H9 (cell line): Measurements from ENCODE around the gene PUM2. TPM values are rescaled to one million over a fixed set of nuclear protein-coding genes. Genes with fewer than 3 reads are reported as not detected.

Experiments
- DNase-seq: peaks from one replicate; pipeline ENCODE4 v3.0.0-alpha.2; 2017
- H2AFZ ChIP-seq: one replicate; pipeline ENCODE4 v1.6.1; 2013; ENCODE audit warnings: mild to moderate bottlenecking, low read length, control low read depth, moderate library complexity
- H2AK5ac ChIP-seq: 2 replicates; pipeline ENCODE4 v1.6.1; 2013; ENCODE audit warnings: low read length, control low read depth, mixed read lengths; ENCODE audit not compliant: insufficient read length
- H2BK120ac ChIP-seq: one replicate; pipeline ENCODE4 v1.6.1; 2013; ENCODE audit warnings: low read depth, mild to moderate bottlenecking, low read length, control low read depth, inconsistent platforms; ENCODE audit not compliant: poor library complexity, severe bottlenecking
- H2BK12ac ChIP-seq: 2 replicates; pipeline ENCODE4 v1.6.1; 2013; ENCODE audit warnings: low read length, control low read depth, mixed read lengths, low read depth; ENCODE audit not compliant: insufficient read length
- H2BK15ac ChIP-seq: 2 replicates; pipeline ENCODE4 v1.6.1; 2013; ENCODE audit warnings: low read depth, low read length, control low read depth
- H2BK20ac ChIP-seq: one replicate; pipeline ENCODE4 v1.6.1; 2013; ENCODE audit warnings: low read depth, mild to moderate bottlenecking, low read length, control low read depth, inconsistent platforms; ENCODE audit not compliant: poor library complexity, severe bottlenecking
- H2BK5ac ChIP-seq: 2 replicates; pipeline ENCODE4 v1.6.1; 2013; ENCODE audit warnings: low read length, control low read depth, mixed read lengths; ENCODE audit not compliant: insufficient read length
- H3K14ac ChIP-seq: 2 replicates; pipeline ENCODE4 v1.6.1; 2013; ENCODE audit warnings: low read length, control low read depth; ENCODE audit not compliant: insufficient read depth
- H3K18ac ChIP-seq: 2 replicates; pipeline ENCODE4 v1.6.1; 2013; ENCODE audit warnings: low read depth, mild to moderate bottlenecking, mixed read lengths, low read length, control low read depth; ENCODE audit not compliant: insufficient read length
- H3K23ac ChIP-seq: 2 replicates; pipeline ENCODE4 v1.6.1; 2013; ENCODE audit warnings: low read length, control low read depth, mixed read lengths, low read depth; ENCODE audit not compliant: insufficient read length
- H3K23me2 ChIP-seq: 2 replicates; pipeline ENCODE4 v1.6.1; 2013; ENCODE audit warnings: low read depth, mild to moderate bottlenecking, mixed read lengths, low read length, control low read depth; ENCODE audit not compliant: insufficient read length, poor library complexity, severe bottlenecking
- H3K27ac ChIP-seq: 2 replicates; pipeline ENCODE4 v1.5.1; 2013; ENCODE audit warnings: low read length, control low read depth, mixed read lengths, low read depth; ENCODE audit not compliant: insufficient read length
- H3K27me3 ChIP-seq: 2 replicates; pipeline ENCODE4 v1.6.1; 2013; ENCODE audit warnings: low read length, control low read depth, inconsistent platforms; ENCODE audit not compliant: insufficient read depth
- H3K4ac ChIP-seq: 2 replicates; pipeline ENCODE4 v1.6.1; 2013; ENCODE audit warnings: low read depth, mild to moderate bottlenecking, control low read depth, inconsistent platforms, low read length, moderate library complexity
- H3K4me1 ChIP-seq: 2 replicates; pipeline ENCODE4 v1.6.1; 2013; ENCODE audit warnings: low read length, control low read depth, inconsistent platforms; ENCODE audit not compliant: insufficient read depth
- H3K4me2 ChIP-seq: 2 replicates; pipeline ENCODE4 v1.6.1; 2013; ENCODE audit warnings: low read length, control low read depth, mixed read lengths; ENCODE audit not compliant: insufficient read length, insufficient read depth
- H3K56ac ChIP-seq: 2 replicates; pipeline ENCODE4 v1.6.1; 2013; ENCODE audit warnings: low read depth, mild to moderate bottlenecking, mixed read lengths, low read length, control low read depth; ENCODE audit not compliant: insufficient read length
- H3K79me1 ChIP-seq: 2 replicates; pipeline ENCODE4 v1.6.1; 2013; ENCODE audit warnings: low read depth, mild to moderate bottlenecking, moderate library complexity, low read length, control low read depth, inconsistent platforms; ENCODE audit not compliant: insufficient read depth, poor library complexity, severe bottlenecking
- H3K79me2 ChIP-seq: 2 replicates; pipeline ENCODE4 v1.6.1; 2013; ENCODE audit warnings: low read length, control low read depth, inconsistent platforms; ENCODE audit not compliant: insufficient read depth
- H3K9ac ChIP-seq: 2 replicates; pipeline ENCODE4 v1.6.1; 2013; ENCODE audit warnings: low read length, control low read depth, mixed read lengths; ENCODE audit not compliant: insufficient read length; ENCODE audit errors: extremely low read depth
- H3K9me3 ChIP-seq: one replicate; pipeline ENCODE4 v1.6.1; 2013; ENCODE audit warnings: low read depth, low read length, inconsistent platforms; ENCODE audit not compliant: control insufficient read depth
- H3T11ph ChIP-seq: one replicate; pipeline ENCODE4 v1.6.1; 2013; ENCODE audit warnings: mild to moderate bottlenecking, low read length, control low read depth, inconsistent platforms
- H4K20me1 ChIP-seq: one replicate; pipeline ENCODE4 v1.6.1; 2013; ENCODE audit not compliant: control insufficient read depth, insufficient read length, insufficient read depth
- H4K5ac ChIP-seq: 2 replicates; pipeline ENCODE4 v1.6.1; 2013; ENCODE audit warnings: low read depth, mild to moderate bottlenecking, mixed read lengths, low read length, control low read depth; ENCODE audit not compliant: insufficient read length
- H4K8ac ChIP-seq: replicated peaks from 2 replicates; pipeline ENCODE4 v1.6.1; 2013; ENCODE audit warnings: low read length, control low read depth, mixed read lengths, low read depth; ENCODE audit not compliant: insufficient read length
- H4K91ac ChIP-seq: 2 replicates; pipeline ENCODE4 v1.6.1; 2013; ENCODE audit warnings: low read depth, mild to moderate bottlenecking, moderate library complexity, mixed read lengths, low read length, control low read depth; ENCODE audit not compliant: insufficient read length
- H3K27ac Mint-ChIP-seq, 3 experiments: 2 replicates in 2 of 3; 3 replicates in 1 of 3; pipeline ENCODE4 v1.8.0; 2020 to 2021; ENCODE audit warnings: mixed read lengths in 3 of 3, mild to moderate bottlenecking in 1 of 3, moderate library complexity in 1 of 3
- H3K27me3 Mint-ChIP-seq: 2 replicates; pipeline ENCODE4 v1.8.0; 2021; ENCODE audit warnings: low read depth, mild to moderate bottlenecking, moderate library complexity, mixed read lengths
- H3K36me3 Mint-ChIP-seq, 3 experiments: 2 replicates in 2 of 3; 3 replicates in 1 of 3; pipeline ENCODE4 v1.8.0; 2020 to 2021; ENCODE audit warnings: low read depth in 3 of 3, mixed read lengths in 3 of 3; ENCODE audit not compliant: insufficient read depth in 1 of 3
- H3K4me1 Mint-ChIP-seq, 2 experiments: 2 replicates each; pipeline ENCODE4 v1.8.0; 2020; ENCODE audit warnings: mixed read lengths in 2 of 2
- H3K4me3 Mint-ChIP-seq, 2 experiments: 2 replicates in 1 of 2; 3 replicates in 1 of 2; pipeline ENCODE4 v1.8.0; 2020 to 2021; ENCODE audit warnings: mild to moderate bottlenecking in 2 of 2, mixed read lengths in 2 of 2, moderate library complexity in 1 of 2
- H3K9me3 Mint-ChIP-seq, 2 experiments: 2 replicates in 1 of 2; 3 replicates in 1 of 2; pipeline ENCODE4 v1.8.0; 2020; ENCODE audit warnings: mild to moderate bottlenecking in 2 of 2, mixed read lengths in 2 of 2, moderate library complexity in 1 of 2
- WGBS: extraction: QIAGEN DNeasy Blood & Tissue Kit; methylation state at CpG from one replicate; pipeline ENCODE4 v1.1.7; 2013; ENCODE audit warnings: missing lambda C conversion rate, low lambda C conversion rate, mixed read lengths; ENCODE audit not compliant: insufficient read length; ENCODE audit errors: extremely low coverage; 5-methylcytosine and 5-hydroxymethylcytosine counted together
- total RNA-seq: library from RNA; stranded (reverse); gene quantifications from 2 replicates; pipeline ENCODE4 v1.2.1, GENCODE V29; 2021
- TF ChIP-seq, protein P1 (sequence below): fragments of 200-600 bp; sonication (generic); conservative IDR thresholded peaks from 3 replicates; pipeline ENCODE4 v1.8.0; 2021; ENCODE audit warnings: antibody characterized with exemption, mild to moderate bottlenecking

PUM2 gene
- total RNA-seq, 1 experiment from 2014 or later = 96.6 TPM

DNA sequence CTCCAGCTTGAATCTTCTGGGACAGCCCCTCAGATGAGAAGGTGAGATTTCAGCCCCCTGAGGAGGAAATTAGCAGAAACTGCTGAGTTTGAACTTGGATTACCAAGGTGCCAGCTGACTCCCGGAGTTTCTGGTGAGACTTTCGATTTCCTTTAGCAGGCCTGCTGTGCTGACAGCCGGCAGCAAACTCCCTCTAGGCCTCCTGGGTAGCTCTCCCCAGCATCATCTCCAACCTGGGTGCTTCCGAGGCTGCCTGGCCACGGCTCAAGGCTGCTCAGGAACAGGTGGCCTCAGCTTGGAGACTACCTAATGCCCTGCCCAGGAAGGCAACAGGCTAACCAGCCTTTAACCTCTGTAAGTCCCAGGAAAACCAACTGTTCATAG, 142.2 kb downstream of the PUM2 start:
- Mint-ChIP-seq H3K4me3 (no peak overlapping the region), H3K36me3 (peaks cover 3 to 8% (median 7%) of the 10 kb centered on the region in 3 experiments; a peak in 6 of 7 replicates), H3K4me1 (peaks cover 19 to 31% of the 10 kb centered on the region in 2 experiments), H3K27me3 (no peaks in the 10 kb centered on the region), H3K9me3 (no peaks in the 10 kb centered on the region), H3K27ac (peak overlapping the region in 2 of 3 experiments; percentile 90 to 91; a peak in 4 of 7 replicates)
- H3K27me3 ChIP-seq = no peaks in the 10 kb centered on the region
- TF ChIP-seq, protein P1, sequence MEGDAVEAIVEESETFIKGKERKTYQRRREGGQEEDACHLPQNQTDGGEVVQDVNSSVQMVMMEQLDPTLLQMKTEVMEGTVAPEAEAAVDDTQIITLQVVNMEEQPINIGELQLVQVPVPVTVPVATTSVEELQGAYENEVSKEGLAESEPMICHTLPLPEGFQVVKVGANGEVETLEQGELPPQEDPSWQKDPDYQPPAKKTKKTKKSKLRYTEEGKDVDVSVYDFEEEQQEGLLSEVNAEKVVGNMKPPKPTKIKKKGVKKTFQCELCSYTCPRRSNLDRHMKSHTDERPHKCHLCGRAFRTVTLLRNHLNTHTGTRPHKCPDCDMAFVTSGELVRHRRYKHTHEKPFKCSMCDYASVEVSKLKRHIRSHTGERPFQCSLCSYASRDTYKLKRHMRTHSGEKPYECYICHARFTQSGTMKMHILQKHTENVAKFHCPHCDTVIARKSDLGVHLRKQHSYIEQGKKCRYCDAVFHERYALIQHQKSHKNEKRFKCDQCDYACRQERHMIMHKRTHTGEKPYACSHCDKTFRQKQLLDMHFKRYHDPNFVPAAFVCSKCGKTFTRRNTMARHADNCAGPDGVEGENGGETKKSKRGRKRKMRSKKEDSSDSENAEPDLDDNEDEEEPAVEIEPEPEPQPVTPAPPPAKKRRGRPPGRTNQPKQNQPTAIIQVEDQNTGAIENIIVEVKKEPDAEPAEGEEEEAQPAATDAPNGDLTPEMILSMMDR = no peak
- H2BK5ac ChIP-seq = no peak overlapping the region
- H2BK120ac ChIP-seq = no peak overlapping the region
- H4K91ac ChIP-seq = no peak overlapping the region
- peaks cover 2% of the 10 kb centered on the region for H4K20me1 ChIP-seq
- H2BK20ac ChIP-seq = no peak overlapping the region
- no peak for DNase-seq
- H3K9ac ChIP-seq = no peak overlapping the region
- H3K23ac ChIP-seq = no peak overlapping the region
- no peak overlapping the region for H3K14ac ChIP-seq
- no peak overlapping the region for H4K5ac ChIP-seq
- no peak overlapping the region for H3K4ac ChIP-seq
- peaks cover 2% of the 10 kb centered on the region; the same call in 1 of the 2 replicates for H3K79me2 ChIP-seq
- no peak overlapping the region for H3K56ac ChIP-seq
- H3K23me2 ChIP-seq = no peaks in the 10 kb centered on the region
- H3K4me2 ChIP-seq = no peak overlapping the region
- no peak overlapping the region for H2AFZ ChIP-seq
- no peak overlapping the region for H2BK15ac ChIP-seq
- no peak overlapping the region for H4K8ac ChIP-seq
- H3K79me1 ChIP-seq = peaks cover 4% of the 10 kb centered on the region
- no peaks in the 10 kb centered on the region for H3K9me3 ChIP-seq
- no peak overlapping the region for H2BK12ac ChIP-seq
- no peaks in the 10 kb centered on the region for H3K4me1 ChIP-seq
- H3K27ac ChIP-seq = no peak overlapping the region
- no peak overlapping the region for H2AK5ac ChIP-seq
- no peak overlapping the region for H3T11ph ChIP-seq
- no peak overlapping the region for H3K18ac ChIP-seq
- WGBS = no CpG with 5 or more reads among the region's 5 CpGs
